Fibroblast of mammary gland (primary cell): ENCODE results near the gene SNCB.

ENCODE experiments used
- DNase-seq: peaks from one replicate; pipeline ENCODE4 v3.0.0-alpha.2; 2010; ENCODE audit warnings: low read depth
- H3K4me3 ChIP-seq: 2 replicates; pipeline ENCODE4 v1.5.1; 2011; ENCODE audit warnings: low read depth, mild to moderate bottlenecking, low read length, moderate library complexity; ENCODE audit not compliant: control insufficient read depth
- TF ChIP-seq, protein P1 (sequence below): conservative IDR thresholded peaks from 2 replicates; pipeline ENCODE4 v1.5.1; 2011; ENCODE audit warnings: low read depth, low read length, inconsistent platforms; ENCODE audit not compliant: control insufficient read depth, insufficient read depth

SNCB gene

DNA sequence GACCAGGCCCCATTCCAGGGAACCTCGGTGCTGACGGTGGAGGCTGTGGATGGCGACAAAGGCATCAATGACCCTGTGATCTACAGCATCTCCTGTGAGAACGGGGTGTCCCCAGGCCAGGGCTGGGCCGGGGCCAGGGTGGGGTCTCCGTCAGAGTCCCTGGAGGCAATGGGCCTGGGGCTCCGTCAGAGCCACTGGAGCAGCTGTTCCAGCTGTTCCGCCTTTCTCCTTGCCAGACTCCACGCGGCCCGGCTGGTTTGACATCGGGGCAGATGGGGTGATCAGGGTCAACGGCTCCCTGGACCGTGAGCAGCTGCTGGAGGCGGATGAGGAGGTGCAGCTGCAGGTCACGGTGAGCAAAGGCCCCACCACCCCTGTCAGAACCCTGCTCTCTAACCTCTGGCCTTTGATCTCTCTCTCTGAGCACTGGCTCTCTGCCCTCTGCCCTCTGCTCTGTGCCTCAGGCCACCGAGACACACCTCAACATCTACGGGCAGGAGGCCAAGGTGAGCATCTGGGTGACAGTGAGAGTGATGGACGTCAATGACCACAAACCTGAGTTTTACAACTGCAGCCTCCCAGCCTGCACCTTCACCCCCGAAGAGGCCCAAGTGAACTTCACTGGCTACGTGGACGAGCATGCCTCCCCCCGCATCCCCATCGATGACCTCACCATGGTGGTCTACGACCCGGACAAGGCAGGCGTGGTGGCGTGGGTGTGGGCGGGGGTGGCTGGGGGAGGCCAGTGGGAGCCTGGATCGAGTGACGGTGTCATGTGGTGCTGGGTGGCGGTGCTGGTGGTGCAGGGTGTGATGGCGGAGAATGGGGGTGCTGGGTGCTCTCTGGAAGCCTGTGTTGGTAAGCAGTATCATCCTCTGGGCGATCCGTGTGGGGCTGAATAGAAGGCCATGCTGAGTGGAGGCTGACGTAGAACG is 54.6 kb downstream of the SNCB start:
- DNase-seq: no peak

DNA sequence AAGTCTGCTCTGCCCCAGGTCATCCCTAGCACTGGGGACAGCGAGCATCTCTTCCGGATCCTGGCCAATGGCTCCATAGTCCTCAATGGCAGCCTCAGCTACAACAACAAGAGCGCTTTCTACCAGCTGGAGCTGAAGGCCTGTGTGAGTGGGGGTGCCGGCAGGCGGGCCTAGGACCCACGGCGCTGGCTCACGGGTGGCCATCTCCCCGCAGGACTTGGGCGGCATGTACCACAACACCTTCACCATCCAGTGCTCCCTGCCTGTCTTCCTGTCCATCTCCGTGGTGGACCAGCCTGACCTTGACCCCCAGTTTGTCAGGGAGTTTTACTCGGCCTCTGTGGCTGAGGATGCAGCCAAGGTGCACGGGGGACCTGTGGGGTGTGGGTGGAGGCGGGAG is 55.3 kb downstream of the SNCB start:
- TF ChIP-seq, protein P1, sequence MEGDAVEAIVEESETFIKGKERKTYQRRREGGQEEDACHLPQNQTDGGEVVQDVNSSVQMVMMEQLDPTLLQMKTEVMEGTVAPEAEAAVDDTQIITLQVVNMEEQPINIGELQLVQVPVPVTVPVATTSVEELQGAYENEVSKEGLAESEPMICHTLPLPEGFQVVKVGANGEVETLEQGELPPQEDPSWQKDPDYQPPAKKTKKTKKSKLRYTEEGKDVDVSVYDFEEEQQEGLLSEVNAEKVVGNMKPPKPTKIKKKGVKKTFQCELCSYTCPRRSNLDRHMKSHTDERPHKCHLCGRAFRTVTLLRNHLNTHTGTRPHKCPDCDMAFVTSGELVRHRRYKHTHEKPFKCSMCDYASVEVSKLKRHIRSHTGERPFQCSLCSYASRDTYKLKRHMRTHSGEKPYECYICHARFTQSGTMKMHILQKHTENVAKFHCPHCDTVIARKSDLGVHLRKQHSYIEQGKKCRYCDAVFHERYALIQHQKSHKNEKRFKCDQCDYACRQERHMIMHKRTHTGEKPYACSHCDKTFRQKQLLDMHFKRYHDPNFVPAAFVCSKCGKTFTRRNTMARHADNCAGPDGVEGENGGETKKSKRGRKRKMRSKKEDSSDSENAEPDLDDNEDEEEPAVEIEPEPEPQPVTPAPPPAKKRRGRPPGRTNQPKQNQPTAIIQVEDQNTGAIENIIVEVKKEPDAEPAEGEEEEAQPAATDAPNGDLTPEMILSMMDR: no peak

More for the DNA sequence above, 54.6 kb downstream of the SNCB start:
- no peak overlapping the region for H3K4me3 ChIP-seq
- TF ChIP-seq, protein P1: no peak

DNA sequence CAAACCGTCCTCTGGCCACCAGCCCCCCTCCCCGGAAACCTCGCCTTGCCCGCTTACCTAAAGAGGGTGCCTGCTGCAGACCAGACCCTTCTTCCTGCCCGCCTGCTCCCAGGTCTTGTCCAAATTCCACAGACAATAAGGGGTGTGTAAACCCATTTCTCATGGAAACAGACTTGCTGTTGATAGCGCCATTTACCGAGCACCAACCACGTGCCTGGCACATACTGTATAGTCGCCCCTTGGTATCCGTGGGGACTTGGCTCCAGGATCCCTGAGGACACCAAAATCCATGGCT is 56.1 kb downstream of the SNCB start:
- no peak for DNase-seq
- H3K4me3 ChIP-seq: no peak overlapping the region
- TF ChIP-seq, protein P1: no peak

More for the DNA sequence above, 55.3 kb downstream of the SNCB start:
- DNase-seq: no peak
- no peak overlapping the region for H3K4me3 ChIP-seq

DNA sequence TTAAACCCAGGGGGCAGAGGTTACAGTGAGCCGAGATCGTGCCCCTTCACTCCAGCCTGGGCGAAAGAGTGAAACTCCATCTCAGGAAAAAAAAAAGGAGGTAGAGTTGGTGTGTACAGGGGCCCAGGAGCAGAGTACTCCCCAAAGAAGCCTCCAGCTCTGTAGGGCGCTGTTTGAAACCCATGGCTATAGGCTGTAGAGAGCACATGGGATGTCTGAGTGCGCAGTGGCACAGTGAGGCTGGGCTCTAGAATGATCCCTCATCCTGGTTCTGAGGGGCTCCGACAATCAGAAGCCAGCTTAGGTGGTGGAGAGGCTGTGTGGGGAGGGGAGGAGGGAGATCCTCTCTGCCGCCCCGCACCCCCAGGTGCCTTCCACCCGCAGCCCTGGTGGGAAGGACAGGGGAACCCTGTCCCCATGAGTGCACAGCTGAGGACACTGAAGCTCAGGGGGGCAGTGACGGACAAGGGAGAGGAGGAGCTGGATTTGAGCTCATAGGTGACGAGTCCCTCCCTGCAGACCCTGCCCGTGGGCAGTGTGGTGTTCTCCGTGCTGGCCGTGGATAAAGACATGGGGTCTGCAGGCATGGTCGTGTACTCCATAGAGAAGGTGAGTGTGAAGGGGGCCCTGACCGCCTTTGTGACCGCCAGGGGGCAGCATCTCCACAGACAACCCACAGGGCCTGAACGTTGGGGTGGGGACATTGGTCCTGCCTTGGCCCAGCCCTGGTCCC is 56.6 kb downstream of the SNCB start:
- H3K4me3 ChIP-seq: no peak overlapping the region
- DNase-seq: peak; percentile 39
- TF ChIP-seq, protein P1: peak; percentile 72
